Stimulated activated CD8-positive, alpha-beta memory T cell treated with anti-CD3 and anti-CD28 coated beads, Interleukin-4, amount 100 ng/mL, for 1 hour (primary cell): Measurements from ENCODE around the gene BRINP3.

ENCODE experiments used
- DNase-seq, 2 donors: peaks; one replicate each; pipeline ENCODE4 v3.0.0-alpha.2; 2020; ENCODE audit warnings: low read depth in 2 of 2, low spot score in 1 of 2

Gene BRINP3

DNA sequence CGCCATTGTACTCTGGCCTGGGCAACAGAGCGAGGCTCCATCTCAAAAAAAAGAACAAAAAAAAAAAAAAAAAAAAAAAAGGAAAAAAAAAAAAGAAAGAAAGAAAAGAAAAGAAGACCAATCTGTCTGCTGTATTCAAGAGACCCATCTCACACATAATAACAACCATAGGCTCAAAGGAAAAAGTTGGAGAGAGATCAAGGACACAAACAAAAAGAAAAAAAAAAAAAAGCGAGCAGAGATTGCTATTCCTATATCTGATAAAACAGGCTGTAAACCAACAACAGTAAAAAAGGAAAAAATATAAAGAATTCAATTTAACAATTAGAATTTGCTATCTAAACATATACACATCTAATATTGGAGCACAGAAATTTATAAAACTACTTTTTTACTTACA lies 150.4 kb downstream of the BRINP3 start:
- DNase-seq, result no peak

DNA sequence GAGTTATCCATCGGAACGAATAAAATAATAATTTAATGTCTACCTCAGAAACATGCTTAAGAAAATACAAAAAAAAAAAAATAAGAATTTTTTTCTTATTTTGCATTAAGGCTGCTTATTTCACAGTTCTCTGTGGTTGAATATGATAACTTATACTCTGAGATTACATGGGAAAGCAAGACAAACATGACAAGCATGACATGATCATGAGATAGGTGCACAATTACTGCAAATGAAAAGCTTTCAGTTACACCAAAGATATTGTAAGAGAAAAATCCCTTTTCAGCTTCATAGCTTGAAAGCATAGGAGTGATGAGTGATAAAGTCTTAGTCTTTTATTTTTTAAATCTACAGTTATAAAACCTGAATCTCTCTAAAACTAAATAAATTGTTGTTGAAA lies 154.1 kb downstream of the BRINP3 start:
- DNase-seq, result no peak

DNA sequence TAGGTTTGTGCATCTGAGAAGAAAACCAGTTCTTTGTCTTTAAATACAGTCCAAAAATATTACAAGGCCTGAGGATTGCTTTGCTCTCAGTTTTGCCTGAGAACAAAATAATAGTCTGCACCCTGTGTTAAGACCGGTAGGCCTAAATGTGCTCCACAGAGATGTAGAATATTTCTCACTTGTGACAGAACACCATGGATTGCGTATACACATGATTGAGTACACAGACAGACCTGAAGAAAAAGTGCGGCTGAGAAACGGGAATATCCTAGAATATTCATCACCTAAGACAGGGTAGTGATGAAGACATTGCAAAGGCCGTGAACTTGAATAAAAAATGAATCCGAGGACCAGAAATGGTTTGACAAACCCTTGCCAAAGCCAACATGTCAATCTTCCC lies 155.4 kb downstream of the BRINP3 start:
- no peak for DNase-seq

DNA sequence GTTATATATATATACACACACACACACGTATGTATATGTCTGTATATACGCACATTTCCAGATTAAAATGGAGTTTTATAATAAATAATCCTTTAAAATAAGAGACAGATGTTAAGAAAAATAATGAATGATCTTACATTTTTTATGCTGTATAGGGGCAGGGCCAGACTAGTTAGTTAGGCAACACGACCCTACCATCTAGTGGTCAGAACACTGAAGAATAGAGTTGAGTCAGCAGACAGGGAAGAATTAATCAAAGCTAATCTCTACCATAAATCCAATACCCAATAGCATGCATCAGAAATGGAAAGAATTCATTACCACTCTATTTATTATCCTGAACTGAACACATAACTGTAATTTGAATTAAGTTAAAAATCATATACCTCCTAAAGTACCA lies 156.7 kb downstream of the BRINP3 start:
- DNase-seq, result no peak

DNA sequence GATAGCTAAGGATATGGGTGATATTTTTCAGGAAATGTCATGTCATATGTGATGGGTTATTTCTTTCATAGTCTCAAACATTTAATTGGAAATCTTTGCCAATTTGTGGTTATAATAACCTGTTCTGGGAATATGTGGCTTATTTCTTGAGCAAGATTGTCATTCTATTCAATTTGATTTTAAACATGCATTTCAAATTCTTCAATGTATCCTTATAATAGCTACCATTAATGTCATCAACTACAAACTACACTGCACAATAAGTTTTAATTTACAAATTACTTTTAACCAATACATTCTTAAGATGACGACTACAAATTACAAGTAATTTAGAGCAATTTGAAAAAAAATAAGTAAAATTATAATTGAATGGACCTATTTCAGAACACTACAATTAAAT lies 164.9 kb downstream of the BRINP3 start:
- no peak for DNase-seq

DNA sequence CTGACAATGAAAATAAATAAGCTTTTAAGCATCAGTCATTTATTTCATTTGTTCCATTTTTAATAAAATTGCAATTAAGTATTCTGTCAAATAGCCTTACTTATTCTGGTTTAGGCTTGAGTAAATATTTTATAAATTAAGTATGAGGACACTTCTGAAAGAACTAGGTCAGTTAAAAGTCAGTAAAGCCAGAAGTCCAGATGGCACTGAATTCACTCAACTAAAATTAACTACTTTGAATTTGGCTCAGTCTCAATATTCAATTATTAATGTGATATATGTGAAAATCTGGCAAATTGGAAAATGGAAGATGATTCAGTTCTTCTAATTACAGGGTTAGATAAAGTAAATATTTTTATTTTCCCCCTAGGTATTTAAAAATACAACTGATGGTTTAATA lies 174.2 kb downstream of the BRINP3 start:
- no peak for DNase-seq

DNA sequence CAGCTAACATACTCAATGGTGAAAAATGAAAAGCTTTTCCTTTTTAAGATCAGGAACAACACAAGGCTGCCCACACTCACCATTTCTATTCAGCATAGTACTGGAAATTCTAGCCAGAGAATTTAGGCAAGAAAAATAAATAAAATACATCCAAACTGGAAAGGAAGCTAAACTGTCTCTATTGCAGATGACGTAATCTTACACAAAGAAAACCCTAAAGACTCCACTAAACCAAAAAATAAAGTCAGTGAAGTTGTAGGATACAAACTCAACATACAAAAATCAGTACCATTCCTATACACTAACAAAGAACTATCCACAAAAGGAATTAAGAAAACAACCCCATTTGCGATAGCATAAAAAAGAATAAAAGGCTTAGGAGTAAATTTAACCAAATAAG lies 181.2 kb downstream of the BRINP3 start:
- no peak for DNase-seq

DNA sequence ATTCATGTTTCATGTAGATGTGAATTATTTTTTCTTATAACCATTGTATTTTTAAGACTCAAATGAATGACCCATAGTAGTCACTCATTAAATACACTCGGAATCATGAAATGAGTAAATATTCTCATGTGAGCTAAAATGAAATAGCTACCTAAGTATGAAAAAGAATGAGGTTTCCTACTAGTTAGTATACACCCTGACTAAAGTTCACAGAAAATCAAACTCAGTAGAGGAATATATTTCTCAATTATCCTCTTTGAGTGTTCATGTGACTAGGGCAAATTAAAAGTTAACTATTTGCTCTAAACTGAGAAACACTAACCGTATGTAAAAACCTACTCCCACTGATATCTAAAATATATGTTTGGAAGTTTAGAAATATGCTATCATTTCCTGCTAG lies 187.8 kb downstream of the BRINP3 start:
- DNase-seq, result no peak

DNA sequence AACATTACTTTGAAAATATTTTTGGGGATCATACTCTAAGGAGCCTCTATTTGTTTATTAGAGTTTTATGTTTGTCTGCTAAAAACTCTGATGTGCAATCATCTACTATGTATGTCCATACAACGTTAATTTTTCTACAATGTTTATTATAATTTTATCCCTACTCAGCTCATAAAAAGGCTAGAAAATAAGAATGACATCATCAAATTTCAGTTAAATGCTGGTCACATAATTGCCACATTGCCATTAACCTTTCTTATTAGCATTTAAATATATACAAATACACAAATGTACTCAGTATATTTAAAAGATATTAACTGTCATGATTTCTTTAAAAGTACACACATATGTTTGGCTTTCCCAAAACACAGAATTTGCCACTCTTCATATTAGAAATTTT lies 191.6 kb downstream of the BRINP3 start:
- DNase-seq, result no peak

DNA sequence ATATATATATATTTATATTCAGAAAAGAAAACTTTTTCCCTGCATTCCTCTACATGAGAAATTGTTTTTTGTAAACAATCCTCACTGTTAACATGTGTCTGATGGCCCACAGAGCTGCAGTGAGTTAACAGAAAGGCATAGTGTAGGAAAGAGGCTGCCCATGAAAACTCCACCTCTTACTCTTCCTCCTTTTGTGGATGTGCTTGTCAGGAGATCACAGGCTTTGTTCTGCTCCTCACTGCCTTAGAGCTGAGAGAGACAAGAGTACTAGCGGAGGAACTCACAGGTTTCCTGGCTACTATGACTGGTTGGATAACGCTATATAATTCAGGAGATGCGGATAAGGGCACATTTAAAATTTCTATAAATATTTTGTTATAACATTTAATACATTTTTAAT lies 200.6 kb downstream of the BRINP3 start:
- no peak for DNase-seq

DNA sequence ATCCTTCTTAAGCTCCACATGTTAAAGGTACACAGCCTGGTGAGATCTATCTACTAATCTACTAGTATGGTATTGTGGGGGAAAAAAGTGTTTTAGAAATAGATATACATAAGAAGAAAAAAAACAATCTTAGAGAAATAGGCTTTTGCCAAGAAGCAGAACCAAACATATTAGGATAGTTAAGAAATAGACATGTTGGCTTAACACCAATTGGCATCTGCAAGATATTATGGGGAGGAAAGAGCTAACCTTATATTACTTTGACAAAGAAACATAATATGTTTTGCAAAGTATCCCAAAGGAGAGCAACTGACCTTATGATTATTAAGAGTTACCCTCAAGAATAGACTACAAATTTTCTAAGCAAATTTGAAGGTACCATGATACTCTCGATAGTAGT lies 202.9 kb downstream of the BRINP3 start:
- no peak for DNase-seq

DNA sequence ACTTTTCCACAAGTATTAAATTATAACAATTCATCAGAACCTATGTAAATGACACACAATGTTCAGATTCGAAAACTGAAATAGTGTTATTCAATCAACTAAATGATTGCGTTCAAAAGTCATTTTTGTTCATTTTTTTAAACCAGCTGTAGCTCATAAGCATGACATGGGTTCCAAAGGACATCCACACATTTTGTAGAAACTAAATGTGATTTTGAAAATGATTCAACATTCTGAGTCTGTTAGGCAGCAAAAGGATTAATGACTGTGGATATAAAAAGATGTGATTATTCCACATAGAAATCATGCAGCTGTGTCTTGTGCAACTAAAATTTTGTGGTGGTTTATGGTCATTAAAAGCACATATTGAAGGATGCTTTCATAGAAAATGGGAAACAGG lies 204.5 kb downstream of the BRINP3 start:
- DNase-seq, result no peak

DNA sequence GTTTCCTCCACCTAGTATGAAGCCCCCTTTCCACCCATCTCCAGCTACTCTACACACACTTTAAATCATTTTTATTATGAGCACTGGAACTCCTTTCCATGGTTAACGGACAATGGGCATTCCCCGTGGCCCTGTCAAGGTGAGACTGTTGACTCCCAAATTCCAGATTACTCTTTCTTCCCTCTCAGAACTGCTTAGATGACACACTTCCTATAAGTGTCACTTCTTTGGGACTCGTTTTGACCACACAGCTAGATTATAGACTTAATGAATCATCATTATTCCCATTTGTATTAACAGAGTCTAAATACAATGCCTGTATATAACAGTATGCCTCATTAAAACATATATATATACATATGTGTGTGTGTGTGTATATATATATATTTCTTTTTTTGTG lies 215.1 kb downstream of the BRINP3 start:
- DNase-seq, result no peak

DNA sequence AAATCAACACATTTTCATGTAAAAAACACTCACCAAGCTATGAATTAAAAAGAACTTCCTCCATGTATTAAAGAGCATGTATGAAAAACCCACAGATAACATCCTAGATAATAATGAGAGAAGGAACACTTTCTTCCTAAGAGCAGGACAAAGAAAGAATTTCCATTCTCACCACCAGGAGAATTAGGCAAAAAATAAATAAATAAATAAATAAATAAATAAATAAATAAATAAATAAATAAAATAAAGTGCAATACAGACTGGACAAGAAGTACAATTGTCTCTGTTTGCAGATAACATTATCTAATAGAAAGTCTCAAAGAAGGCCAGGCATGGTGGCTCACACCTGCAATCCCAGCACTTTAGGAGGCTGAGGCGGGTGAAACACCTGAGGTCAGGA lies 218.2 kb downstream of the BRINP3 start:
- DNase-seq, result no peak

DNA sequence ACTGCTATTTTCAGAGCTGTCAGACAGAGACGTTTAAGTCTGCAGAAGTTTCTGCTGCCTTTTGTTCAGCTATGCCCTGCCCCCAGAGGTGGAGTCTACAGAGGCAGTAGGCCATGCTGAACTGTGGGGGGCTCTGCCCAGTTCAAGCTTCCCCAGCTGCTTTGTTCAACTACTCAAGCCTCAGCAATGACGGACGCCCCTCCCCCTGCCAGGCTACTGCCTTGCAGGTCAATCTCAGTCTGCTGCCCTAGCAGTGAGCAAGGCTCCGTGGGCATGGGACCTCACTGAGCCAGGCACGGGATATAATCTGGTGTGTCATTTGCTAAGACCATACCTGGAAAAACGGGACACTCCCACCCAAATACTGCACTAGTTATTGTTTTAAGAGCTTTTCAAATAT lies 219.7 kb downstream of the BRINP3 start:
- no peak for DNase-seq

DNA sequence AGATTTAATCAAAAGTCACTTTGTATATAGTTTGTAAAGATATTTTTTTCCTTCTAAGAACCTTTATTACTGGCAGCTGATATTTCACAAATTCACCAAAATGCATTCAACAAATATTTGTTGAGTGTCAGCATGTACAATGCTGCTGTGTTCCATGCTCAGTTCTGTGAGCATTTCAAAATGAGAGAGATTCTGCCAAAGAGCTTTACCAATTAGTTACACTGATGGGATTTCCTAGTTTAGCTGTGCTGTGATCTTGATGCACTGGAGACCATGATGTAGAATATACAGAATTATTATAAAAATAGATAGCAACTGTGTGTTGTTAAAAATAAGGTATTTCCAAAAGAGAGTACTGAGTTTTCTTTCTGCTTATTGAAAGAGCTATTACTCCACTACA lies 225.6 kb downstream of the BRINP3 start:
- no peak for DNase-seq

DNA sequence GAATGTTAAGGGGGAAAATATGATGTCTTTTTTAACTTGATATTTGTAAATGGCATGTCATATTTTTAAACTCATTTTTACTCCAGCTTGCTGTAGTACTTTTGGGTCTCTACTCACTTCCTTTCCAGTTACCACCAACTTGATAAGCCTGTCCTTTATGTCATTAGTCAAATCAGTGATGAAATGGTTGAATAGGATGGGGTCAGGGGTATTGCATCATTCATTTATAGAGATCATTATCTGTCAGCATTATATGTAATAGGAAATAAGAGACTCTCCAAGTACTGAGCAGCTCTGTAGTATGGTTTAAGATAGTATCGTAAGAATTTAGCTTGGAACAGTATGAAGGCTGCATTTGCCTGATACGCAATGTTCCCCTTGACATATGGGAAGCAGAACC lies 227.3 kb downstream of the BRINP3 start:
- DNase-seq, result no peak

DNA sequence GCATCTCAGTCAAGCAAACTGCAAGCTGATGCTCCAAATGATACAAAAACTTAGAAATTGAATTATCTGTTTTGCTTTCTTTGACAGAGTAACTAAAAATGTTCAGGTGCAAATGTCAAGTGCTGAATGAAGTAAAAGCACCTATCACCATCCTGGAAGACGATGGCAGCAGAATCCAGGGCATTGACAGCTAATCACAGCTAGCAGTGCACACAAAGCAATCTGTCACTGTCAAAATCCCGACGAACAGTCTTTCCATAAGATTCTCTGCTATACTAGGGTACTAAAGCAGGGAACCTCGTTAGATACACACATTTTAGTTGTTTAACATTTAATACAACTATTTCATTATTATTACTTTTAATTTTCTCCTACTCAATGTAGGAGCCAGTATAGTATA lies 233.3 kb downstream of the BRINP3 start:
- DNase-seq, result no peak

DNA sequence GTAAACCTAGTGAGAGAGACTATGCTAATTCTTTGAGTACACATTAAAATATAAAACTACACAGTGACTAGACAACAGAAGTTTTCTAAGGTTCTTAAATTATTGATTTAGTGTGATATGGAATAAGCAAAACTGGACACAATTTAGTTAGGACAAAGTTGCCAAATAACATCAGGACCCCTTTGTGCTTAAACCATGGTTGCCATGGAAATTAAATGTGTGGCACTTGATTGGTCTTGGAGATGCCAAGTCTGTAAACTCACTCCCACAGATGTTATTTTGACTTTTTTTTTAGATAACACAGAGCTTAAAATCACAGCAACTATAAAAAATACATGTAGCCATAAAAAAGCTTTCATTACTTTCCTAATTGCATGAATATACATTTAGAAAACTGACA lies 234.6 kb downstream of the BRINP3 start:
- no peak for DNase-seq

DNA sequence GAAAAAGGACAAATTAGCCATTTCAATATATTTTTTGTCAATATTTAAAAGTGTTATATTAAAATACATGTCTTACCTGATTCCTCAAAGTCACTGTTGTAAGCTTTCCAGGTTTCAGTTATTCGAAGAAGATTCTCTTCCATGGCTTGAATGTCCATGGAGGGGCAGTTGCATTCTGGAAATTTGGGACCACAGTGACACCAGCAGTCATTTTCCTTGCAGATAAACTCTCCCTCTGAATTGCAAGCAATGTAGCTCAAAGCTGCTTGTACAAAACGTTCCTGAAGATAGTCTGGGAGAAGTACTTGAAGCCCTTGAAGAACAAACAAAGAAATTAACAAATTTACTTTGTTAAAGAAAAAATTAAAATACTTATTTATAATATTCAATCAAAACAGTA lies 251.7 kb downstream of the BRINP3 start:
- DNase-seq, result no peak

DNA sequence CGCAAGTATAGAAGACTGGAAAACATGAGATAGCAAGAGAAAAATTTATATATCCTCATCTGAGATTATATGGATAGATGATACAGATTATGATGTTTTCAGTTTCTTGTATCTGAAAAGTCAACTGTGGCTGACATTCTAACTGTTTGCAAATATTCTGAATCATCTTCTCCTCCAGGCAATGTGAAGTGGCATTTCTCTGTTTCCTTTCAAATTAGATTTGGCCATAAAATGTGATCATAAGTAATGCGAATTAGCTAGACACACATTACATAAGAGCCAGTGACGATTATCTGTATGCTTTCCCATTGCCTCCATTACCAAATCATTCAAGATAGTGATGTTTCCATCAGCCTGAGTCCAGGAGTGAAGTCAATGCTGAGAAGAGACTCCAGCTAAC lies 265.2 kb downstream of the BRINP3 start:
- no peak for DNase-seq

DNA sequence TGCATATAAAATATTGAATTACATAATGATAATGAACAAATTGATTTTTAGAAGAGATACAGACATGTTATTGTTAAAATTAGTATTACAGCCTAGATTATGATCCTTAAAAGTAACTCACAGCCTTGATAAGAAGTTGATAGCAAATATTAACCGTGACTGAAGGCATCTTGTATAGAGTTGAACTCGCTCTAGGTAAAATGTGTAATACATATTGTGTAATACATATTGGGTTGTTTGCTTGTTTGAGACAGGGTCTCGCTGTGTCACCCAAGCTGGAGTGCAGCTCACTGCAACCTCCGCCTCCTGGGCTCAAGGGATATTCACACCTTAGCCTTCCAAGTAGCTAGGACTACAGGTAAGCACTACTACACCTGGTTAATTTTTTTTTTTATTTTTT lies 269.9 kb downstream of the BRINP3 start:
- no peak for DNase-seq

DNA sequence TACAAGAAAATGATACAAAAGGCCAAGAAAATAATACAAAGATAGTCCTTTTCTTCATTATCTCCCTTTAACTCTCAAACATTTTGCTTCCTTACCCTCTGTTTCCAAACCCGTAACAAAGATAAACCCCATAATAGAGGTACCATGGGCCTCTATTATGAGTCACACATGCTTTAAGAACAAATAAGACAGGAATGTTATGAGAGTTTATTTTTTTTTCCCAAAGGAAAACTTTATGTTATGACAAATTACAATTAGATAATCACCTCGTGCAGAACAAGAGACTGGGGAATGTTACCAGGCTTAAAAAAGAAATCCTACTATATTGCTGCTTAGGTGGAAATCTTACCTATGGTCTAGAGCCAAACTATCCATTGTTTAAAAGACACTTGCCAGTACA lies 272.0 kb downstream of the BRINP3 start:
- DNase-seq, result no peak

DNA sequence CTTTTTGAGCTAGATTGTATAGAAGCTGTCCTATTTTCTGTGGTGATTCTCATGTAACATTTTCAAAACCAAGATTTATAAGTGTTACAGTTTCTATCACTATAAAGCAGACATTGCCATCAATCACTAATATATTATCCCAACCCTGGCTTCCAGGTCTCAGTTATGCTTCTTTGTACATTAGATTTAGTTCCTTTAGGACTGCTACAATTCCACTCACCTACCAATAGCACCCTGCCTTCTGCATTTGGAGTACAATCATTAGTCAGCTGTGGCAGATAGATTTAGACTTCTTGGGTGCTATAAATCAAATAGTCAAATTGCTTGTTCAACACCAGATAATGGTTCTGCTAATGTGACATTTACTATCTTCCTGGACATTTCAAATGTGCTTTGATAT lies 281.6 kb downstream of the BRINP3 start:
- DNase-seq, result no peak
